ENCODE measurements around the gene PCDH18.
"Not testable (repeated sequence)": the region's sequence is repeated elsewhere in the genome, so short reads cannot be mapped to it uniquely, and the experiment has no call there.

Gene PCDH18

GRCh38 chr4:137528673-137529072 is 3.6 kb downstream of the PCDH18 start:
- no peak for DNase-seq (ENCODE audit: low spot score)

DNA sequence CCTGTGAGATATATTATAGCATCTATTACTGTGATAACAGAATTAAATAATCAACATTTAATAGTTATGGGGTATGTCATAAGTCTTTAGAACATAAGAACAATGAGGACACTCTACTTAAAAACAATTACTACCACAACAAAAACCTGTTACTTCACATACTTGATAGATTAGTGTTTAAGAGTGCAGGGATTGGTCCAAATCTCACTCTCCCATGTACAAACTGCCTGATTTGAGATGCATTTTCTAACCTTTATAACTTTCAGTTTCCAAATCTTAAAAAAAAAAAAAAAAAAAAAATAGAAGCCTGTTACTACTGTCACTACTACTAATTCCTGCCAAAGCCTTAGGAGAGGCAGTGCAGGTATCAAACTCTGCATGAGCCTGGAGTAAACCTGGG is 5.6 kb downstream of the PCDH18 start:
- DNase-seq (ENCODE audit: low spot score), result no peak

GRCh38 chr4:137524725-137525369 is 7.4 kb downstream of the PCDH18 start:
- DNase-seq (ENCODE audit: low spot score), result no peak

DNA sequence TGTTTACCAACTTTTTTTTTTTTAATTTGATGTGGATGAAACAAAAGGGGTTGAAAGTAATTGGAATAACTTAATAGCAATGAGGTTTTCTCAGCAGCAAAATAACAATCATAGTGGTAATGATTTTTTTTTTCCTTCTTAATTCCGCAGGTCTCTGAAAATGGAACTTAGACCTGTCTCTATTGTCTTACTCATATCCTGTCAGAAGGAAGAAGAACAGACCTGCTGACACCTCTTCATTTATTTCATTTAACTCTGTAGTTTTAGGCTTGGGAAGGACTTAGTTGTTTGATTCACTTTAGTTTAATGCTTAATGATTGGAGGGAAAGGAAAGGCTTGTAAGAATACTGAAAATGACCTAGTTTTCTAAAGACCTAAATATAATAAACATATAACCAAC is 9.0 kb downstream of the PCDH18 start:
- no peak for DNase-seq (ENCODE audit: low spot score)

GRCh38 chr4:137521053-137521452 is 11.2 kb downstream of the PCDH18 start:
- DNase-seq (ENCODE audit: low spot score), result no peak

DNA sequence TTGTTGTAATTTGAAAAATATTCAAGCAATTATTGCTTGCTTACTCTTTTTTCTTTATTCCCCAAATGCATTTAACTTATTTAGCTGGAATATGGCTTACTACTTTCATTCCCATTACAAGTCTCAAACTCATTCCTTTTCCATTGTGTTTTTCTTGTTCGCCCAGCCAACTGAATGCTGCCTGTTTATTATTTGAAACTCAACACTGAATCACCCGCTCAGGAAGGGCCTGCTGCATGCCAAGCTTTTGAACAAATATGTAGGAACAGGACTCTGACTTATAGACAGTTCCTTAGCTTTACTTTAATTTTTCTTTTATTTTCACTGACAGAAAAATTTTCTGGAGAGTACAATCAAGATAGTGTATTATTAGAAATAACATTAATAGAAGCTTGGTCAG is 12.9 kb downstream of the PCDH18 start:
- DNase-seq (ENCODE audit: low spot score), result no peak

DNA sequence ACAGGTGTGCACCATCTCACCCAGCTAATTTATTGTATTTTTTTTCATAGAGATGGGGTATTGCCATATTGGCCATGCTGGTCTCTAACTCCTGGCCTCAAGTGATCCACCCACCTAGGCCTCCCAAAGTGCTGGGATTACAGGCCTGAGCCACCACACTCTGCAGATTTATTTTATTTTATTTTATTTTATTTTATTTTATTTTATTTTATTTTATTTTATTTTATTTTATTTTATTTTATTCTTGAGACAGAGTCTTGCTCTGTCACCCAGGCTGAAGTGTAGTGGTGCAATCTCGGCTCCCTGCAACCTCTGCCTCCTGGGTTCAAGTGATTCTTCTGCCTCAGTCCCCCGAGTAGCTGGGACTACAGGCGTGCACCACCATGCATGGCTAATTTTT is 15.0 kb downstream of the PCDH18 start:
- DNase-seq (ENCODE audit: low spot score), result not testable (repeated sequence)

DNA sequence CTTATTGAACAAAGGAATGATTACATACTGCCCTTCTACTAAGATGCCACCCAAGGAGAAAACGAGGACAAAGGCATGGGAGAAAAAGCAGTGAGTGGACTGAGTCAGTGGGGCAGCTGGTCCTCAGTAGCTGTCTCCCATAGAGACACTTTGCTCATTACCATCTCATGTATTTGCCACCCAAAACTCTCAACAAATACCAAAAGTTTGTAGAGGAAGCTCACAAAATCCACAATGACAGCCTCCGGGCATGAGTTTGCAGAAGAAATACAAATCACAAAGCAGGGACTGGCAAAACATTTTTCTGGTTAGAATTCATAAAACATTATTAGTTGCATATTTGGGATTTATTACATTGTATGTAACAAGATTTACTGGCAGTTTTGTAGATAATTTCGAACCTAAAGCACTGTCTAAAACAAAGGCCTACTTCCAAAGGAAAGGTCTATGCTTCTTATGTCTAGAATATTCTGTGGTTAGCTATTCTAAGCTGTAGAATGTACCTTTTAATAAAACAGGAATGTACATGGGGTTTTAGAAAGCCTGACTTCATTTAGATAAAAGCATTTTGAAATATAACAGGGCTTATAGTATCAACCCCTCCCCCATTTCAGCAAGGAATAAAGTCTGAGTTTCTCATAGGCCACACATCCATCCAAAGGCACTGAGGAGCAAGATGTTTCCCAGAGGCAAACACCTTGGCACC is 17.7 kb downstream of the PCDH18 start:
- no peak for DNase-seq (ENCODE audit: low spot score)

DNA sequence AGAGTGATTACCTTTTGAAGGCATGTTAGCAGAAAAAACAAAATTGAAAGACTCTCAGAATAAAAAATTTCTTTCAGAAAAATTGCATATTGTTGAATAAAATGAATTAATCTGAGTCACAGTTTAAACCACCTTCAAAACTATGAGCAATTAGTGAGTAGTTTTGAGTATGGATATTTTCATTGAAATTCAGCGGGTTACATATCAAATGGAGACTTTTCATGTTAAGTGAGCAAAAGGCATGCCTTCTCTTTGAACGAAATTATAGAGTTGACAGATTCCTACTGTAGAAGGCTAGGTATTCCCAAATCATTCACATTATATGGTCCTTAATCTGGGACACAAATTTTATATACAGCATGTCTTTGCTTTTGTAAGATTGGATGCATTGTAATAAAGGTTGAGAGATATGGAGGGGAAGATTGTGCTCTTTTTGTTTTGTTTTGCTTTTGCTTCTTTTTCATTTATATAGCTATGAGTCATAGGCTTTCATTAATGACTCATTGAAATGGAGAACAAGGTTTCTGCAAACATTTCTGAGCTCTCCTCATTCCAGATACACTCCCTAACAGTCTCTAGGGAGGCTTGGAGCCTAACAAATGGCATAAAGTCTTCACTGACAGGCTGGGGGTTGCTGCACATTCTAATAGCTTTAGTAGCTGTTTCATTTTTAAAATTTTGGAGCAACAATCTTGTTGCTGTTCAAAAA is 21.6 kb downstream of the PCDH18 start:
- DNase-seq (ENCODE audit: low spot score), result no peak

DNA sequence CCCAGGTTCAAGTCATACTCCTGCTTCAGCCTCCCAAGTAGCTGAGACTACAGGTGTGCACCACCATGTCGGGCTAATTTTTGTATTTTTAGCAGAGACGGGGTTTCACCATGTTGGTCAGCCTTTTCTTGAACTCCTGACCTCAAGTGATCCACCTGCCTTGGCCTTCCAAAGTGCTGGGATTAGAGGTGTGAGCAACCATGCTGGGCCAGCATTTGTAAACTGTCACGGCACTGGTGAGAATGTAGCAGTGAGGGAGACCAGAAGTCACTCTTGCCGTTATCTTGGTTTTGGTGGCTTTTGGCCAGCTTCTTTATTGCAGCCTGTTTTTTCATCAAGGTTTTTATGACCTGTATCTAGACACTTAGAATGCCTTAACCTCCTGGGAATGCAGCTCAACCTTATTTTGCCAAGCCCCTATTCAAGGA is 22.4 kb downstream of the PCDH18 start:
- DNase-seq (ENCODE audit: low spot score), result no peak

DNA sequence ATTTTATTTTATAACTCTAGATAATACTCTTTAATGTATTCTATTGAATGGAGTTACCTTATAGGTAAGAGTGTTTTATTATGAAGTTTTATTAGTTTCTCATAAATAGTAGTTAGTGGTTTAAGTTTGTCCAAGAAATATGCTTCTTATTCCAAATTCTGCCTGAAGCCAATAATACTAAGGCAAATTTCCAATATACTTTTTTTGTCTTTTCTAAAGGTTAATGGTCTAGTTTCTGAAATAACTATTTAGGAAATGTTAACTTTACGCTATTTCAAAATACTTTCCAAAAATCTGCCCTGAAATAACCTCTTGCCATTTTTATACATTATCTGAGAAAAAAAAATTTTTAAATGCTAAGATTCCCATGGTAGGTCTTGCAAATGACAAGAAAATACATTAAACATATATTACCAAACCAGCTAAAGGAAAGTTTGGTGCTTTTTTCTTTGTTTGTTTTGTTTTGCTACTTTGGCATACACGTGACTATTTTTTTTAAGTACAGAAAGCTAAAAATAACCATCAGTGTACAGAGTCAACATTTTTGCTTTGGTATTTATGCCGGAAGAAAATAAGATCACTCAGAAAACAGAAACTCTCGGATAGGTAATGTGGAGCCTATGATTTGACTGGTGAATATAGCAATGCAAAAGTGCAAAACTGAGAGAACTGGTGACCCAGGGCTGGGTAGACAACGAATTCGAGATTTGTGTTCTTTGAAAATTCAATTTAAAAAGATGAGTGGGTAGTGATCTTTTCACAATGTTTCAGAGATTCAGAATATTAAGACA is 29.8 kb downstream of the PCDH18 start:
- no peak for DNase-seq (ENCODE audit: low spot score)

DNA sequence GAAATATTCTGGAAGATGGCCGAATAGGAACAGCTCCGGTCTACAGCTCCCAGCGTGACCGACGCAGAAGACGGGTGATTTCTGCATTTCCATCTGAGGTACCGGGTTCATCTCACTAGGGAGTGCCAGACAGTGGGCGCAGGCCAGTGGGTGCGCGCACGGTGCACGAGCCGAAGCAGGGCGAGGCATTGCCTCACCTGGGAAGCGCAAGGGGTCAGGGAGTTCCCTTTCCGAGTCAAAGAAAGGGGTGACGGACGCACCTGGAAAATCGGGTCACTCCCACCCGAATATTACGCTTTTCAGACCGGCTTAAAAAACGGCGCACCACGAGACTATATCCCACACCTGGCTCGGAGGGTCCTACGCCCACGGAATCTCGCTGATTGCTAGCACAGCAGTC is 36.0 kb downstream of the PCDH18 start:
- not testable (repeated sequence) for DNase-seq (ENCODE audit: low spot score)

DNA sequence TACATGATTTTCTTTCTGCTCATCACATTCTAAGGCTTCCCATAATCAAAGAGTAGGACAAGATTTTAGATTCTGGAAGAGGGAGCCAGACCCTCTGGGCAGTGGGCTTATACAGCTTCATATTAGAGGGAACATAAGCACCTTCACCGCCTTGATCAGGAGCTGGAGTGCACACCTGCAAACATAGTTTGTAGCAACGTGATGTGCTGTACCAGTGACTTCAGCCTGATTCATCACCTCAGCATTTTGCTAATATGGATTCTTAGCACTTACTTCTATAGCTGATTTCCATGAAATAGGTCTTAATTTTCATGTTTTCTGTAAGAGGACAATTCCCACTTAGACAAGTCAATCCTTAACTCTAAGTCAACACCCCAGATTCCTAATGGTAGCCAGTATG is 36.7 kb downstream of the PCDH18 start:
- no peak for DNase-seq (ENCODE audit: low spot score)

DNA sequence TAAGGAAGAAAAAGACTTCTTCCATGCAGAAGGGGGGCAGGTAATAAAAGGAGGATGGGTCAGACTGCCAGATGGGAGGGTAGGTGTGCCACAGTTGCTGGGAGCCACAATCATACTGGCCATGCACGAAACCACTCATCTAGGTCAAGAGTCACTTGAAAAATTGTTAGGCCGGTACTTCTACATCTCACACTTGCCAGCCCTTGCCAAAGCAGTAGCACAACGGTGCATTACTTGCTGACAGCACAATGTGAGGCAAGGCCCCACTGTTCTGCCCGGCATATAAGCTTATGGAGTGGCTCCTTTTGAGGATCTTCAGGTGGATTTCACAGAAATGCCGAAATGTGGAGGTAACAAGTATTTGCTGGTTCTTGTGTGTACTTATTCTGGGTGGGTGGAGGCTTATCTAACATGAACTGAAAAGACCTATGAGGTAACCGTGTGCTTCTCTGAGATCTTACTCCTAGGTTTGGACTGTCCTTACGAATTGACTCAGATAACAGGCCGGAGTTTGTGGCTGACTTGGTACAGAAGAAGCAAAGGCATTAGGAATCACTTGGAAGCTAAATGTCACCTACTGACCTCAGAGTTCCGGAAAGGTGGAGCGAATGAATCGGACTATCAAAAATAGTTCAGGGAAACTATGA is 48.9 kb downstream of the PCDH18 start:
- not testable (repeated sequence) for DNase-seq (ENCODE audit: low spot score)

DNA sequence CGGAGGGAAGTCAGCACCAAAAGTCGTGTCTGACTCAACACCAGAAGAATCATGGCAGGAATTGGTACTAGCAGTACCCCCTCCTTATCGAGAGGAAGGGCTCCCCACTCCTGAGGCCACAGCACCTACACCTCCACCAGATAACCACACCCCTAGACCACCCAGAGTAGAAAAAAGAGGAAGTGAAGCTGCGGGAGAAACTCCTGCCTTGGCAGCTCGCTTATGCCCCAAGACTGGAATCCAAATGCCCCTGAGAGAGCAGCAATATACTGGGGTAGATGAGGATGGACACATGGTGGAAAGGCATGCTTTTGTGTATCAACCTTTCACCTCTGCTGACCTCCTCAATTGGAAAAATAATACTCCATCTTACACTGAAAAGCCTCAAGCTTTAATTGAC is 52.6 kb downstream of the PCDH18 start:
- not testable (repeated sequence) for DNase-seq (ENCODE audit: low spot score)

DNA sequence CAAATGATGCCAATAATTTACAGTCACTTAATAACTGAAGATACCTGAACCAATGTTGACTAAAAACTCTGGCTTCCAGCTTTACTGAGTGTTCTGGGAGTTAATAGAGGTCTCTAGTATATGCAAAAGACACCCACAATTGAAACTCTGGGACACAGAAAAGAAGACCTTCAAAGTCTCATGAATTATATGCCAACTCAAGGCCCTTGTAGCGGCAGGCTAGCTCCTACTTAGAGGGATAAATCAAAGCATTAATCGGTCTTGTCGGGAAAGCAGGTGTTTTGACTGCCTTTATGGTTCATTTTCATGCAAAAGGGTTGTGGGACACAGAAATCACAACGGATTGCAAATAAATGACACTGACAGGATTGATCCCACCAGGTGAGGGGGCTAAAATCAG is 55.9 kb downstream of the PCDH18 start:
- no peak for DNase-seq (ENCODE audit: low spot score)

- DNase-seq (ENCODE audit: low spot score), result no peak
Observed at GRCh38 chr4:137474711-137475301, 57.5 kb downstream of the PCDH18 start.

DNA sequence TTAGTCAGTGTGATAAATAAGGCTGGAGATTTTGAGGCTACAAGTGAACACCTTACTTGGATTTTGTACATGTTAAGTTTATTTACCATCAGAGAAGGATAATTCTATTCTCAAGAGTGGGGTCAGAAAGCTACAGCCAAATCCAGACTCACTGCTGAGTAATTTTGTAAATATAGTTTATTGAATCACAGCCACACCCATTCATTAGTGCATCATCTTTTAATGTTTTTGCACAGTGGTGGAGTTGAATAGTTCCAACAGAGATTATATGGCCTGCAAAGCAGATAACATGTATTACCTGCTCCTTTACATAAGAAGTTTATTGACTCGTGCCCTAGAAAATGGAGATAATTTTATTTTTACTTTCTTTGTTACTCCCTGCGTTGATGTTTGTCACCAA is 60.4 kb downstream of the PCDH18 start:
- DNase-seq (ENCODE audit: low spot score), result no peak

DNA sequence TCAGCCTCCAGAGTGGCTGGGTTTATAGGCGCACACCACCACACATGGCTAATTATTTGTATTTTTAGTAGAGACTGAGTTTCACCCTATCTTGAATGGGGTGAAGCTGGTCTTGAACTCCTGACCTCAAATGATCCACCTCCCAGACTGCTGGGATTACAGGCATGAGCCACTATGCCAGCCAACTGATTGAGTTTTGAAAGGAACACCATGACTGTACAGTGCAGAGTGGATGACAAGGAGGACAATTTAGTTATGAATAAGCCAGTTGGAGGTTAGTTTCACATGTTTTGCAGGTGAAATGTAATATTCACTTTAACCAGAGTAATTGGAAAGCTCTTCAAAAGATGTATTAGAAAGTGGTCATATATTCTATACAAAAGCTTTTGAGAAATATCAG is 60.8 kb downstream of the PCDH18 start:
- DNase-seq (ENCODE audit: low spot score), result no peak

DNA sequence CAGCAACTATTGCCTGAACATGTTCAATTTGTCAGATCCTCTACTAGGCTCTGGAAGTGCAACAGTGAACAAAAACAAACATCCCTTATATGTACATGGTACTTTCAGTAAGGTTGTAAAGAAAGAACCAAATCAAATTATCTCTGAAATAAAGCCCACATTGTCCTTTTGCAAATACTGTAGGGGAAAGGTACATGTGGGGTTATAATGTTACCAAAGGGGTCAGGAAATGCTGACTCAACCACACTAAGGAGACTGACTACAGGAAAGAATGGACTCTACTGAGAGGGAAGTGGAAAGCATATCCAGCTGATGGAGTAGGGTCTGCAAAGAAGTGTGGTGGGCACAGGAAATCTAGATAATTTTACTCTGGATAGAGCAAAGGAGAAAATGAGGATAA is 61.5 kb downstream of the PCDH18 start:
- DNase-seq (ENCODE audit: low spot score), result no peak
